NCI-H2227 (cell line): ENCODE results near the gene NOL3.

Experiments
- DNase-seq: peaks from one replicate; lab custom pipeline; 2025; ENCODE audit not compliant: unreplicated experiment; lab: John Stamatoyannopoulos, UW

NOL3 gene

DNA sequence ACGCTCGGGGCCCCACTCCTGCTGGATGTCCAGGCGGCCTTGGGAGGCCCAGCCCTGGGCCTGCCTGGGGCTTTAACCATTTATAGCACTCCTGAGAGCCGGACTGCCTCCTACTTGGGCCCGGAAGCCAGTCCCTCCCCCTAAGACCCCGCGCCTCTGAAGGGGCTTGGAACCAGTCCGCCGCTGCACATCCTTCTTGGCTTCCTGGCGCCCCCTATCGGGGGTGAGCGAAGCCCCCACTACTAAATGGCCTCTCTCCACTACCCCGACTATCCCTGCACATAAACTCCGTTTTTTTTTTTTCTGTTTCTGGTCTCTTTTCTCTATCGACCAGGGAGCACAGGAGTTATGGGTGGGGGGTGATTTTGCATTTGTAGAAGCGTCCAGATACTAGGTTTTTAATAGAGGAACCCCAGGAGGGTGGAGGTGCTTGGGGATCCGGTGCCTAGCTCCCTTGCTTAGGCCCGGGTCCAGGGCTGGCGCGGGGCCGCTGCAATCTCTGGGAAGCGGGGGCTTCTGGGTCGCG lies 633 bp upstream of the NOL3 start:
- peak; percentile 79 for DNase-seq

DNA sequence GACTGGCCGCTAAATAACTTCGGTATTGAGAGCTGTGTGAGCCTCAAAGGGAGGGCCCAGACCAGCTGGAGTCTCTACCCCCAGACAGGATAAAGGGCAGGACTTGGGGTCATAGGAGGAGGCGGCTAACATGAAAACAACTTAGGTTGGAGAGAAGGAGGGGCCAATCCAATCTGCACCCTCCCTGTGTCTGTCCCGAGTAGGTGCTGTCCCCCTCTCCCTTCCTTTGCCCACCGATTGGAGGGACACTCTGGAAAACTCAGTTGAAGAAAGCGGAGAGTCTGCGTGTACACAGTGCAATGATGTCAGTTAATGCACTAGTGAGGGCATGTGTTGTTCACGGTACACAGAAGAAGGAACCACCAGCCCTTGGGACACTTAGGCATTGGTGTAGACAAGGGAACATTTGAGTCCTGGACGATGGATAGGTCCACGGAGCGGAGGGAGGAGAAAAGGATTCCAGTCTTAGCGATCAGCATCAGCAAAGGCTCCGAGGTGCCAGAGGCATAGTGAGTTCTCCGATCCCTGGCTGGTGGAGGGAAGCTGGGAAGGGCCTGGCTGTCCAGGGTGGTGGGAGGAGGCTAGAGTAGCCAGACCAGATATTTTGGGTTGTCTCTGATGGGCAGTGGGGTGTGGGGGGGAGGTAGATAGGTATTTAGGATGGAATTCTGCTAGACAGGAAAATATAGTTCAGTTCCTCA lies 761 bp downstream of the NOL3 start:
- peak; percentile 45 for DNase-seq

DNA sequence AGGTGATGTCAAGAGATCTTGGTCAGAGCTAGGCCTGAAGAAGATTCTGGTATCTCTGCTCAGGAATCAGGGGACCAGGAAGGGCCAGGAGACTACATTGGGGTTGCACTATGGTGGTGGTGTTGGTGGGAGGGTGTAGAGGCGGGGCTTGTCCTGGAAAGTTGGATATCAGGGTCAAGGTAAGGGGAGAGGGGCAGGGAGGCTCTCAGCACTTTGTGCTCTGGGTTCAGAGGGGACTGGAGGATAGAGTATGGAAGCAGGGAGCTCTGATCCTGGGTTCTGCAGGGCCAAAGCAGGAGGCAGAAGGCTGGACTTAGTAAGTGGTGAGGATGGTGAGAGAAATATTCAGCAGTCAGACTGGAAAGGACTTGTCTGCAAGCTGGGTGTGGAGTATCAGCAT lies 3.0 kb downstream of the NOL3 start:
- no peak for DNase-seq

DNA sequence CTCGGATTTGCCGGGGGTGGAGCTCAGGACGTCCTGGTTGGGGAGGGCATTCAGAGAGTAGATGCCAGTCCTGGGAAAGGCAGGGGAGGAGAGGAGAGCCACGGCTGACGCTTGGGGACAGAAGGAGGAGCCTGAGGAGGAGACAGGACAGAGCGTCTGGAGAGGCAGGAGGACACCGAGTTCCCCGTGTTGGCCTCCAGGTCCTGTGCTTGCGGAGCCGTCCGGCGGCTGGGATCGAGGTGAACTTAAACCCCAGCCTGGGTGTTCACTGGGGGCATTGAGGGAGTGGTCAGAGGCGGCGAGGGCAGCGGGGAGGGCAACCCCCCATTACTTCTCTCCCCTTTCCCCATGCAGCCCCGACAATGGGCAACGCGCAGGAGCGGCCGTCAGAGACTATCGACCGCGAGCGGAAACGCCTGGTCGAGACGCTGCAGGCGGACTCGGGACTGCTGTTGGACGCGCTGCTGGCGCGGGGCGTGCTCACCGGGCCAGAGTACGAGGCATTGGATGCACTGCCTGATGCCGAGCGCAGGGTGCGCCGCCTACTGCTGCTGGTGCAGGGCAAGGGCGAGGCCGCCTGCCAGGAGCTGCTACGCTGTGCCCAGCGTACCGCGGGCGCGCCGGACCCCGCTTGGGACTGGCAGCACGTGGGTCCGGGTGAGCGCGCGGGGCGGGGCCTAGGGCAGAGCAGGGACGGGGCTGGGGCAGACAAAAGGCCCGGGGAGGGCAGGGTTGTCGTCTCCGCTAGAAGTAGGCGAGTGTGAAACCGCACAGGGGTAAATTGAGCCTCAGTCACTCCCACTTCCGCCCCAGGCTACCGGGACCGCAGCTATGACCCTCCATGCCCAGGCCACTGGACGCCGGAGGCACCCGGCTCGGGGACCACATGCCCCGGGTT lies 3.7 kb downstream of the NOL3 start:
- peak; percentile 85 for DNase-seq

DNA sequence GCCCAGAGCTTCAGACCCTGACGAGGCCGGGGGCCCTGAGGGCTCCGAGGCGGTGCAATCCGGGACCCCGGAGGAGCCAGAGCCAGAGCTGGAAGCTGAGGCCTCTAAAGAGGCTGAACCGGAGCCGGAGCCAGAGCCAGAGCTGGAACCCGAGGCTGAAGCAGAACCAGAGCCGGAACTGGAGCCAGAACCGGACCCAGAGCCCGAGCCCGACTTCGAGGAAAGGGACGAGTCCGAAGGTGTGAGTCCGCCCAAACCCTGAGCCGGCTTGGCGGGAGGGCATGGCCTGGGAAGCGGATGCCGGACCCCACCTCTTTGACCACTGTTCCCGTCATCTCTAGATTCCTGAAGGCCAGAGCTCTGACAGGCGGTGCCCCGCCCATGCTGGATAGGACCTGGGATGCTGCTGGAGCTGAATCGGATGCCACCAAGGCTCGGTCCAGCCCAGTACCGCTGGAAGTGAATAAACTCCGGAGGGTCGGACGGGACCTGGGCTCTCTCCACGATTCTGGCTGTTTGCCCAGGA lies 4.4 kb downstream of the NOL3 start:
- DNase-seq, result no peak

DNA sequence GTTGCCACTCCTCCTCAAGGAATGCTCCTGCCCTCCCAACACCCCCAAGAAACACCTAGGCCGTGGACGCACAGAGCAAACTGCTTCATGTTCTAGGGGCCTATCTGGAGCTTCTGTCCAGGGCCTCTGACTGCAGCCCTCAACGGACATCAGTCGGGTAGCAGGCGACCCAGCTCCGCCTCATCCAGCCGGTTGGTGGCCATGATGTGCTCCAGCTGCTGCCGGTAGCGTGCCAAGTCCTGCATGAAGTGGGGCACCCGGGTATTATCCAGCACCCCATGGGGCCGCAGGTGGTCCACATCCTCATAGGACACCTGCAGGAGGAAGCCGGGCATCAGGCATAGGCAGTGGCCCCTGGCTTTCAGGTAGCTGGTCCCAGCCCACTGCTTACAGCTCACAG lies 6.3 kb downstream of the NOL3 start:
- DNase-seq, result no peak

DNA sequence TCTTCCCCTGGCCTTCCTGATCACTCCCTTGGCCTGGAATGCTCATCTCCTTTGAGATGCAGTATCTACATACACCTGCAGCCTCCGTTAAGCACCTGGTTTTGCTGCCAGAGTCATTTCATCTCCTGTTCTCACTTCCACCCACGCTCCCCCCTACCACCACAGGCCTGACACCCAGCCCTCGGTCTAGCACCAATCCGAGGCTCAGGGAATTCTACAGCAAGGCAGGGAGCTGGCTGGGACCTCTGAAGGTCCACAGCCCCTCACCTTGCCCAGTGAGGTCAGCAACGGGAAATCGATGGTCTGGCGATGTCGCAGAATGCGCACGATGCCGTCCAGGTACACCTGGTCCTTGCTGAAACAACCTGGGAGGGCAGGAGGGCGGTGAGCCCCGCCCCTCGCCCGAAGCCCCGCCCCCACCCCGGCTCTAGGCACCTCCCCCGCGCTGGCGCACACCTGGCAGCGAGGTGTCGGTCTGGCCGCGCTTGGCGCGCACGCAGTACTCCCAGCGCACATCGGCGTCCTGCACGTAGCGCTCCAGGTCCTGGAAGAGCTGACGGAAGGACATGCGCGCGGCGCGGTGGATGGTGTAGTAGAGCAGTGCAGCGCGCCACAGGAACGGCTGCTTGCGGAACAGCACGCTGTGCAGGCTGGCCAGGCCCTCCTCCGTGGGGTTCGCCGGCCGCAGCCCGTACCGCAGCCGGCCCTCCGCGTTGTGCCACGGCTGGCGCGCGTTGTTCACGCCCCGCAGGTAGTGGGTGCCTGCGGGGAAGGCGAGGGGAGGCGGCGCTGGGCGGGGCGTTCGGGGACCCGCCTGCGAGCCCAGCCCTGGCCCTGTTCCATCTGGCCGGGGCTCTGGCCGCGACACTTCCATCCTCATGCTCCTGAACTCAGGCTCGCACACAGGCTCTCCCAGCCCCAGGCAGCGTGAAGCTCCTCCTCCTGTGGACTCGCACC lies 7.7 kb downstream of the NOL3 start:
- no peak for DNase-seq

DNA sequence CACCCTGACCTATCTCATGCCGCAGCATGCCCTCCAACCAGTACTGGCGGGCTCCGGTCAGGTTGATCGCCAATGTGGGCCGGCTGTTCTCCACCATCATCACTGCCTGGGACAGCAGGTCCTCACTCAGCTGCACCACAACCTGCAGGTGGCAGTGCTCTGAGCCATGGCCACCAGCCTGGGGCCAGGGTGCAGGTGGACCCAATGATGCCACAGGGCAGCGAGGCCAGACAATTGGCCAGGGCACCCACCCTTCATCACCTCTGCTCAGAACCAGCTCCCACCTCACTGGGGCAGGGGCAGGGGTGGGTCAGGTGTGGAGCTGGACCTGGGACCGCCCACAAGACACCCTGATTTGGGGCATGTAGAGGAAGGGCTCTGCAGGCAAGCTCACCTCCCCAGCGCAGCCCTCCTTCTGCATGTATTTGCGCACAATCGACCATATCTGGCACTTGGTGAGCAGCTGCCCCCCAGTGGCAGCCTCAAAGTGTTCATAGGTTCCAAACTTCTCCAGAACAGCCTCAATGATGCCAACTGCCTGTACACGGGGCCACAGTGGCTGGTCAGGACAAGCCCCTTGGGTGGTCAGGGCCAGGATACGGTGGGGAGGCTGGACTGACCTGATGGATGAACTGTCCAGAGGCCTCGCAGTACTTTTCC lies 9.2 kb downstream of the NOL3 start:
- no peak for DNase-seq

DNA sequence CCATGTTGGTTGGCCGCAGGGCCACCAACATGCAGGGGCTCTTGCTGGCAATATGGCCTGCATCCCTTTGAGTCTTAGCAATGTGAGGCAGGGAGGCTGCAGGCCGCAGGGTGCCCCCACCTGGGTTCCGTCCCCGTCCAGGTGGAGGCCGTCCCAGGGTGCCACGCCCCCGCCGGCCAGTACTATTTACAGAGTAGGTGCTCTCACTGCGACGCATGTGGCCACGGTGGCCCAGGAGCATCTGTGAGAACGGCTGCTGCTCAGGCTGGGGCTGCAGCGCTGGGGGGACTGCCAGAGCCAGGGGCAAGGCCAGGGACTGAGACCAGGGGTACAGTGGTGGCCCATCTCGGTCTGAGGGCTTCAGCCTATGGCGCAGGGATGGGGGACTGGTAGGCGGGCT lies 9.8 kb downstream of the NOL3 start:
- DNase-seq, result no peak

DNA sequence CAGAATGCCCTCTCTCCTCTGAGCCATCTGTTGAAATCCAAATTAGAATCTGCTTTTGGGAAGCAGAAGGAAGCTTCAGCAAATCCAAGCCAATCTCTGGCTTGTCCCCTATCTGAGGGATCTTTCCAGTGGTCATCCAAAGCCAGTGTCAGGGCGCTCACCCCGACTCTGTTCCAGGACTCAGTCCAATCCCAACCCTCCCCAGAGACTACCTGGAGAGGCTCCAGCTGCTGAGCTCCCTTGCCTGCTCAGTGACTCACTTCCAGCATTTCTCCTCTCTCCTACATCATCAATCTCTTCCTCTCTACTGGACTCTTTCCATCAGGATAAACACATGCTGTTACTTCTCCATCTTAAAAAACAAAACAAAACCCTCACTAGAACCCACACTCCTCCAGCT lies 11.0 kb downstream of the NOL3 start:
- DNase-seq, result no peak

DNA sequence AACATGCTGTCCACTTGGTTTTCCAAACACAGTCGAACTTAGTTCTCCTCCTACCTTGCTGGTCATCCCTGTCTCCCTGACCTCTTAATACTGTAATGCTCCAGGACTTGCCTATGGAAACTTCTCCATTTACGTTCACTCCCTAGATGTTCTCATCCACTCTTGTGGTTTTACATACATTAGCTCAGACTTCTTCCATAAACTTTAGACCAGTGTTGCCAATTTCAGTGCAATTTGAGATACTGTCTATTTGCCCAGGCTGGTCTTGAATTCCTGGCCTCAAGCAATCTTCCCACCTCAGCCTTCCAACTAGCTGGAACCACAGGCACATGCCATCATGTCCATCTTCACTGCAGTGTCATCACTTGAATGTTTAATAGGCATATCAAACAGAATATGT lies 11.9 kb downstream of the NOL3 start:
- no peak for DNase-seq

DNA sequence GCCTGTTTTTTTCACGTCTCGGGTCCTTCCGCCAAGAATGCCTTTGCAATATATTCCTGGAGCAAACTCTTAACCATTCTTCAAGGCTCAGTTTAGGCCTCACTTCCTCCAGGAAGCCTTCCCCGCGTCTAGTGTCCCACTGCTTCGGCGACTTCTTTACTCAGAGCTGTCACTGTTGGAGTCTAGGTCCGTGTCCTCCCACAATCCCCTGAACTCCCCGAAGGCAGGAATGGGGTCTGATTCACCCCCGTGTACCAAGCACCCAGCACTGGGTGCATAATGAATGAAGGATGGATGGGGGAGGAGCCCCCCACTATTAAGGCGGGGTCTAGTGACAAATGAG lies 12.9 kb downstream of the NOL3 start:
- no peak for DNase-seq

DNA sequence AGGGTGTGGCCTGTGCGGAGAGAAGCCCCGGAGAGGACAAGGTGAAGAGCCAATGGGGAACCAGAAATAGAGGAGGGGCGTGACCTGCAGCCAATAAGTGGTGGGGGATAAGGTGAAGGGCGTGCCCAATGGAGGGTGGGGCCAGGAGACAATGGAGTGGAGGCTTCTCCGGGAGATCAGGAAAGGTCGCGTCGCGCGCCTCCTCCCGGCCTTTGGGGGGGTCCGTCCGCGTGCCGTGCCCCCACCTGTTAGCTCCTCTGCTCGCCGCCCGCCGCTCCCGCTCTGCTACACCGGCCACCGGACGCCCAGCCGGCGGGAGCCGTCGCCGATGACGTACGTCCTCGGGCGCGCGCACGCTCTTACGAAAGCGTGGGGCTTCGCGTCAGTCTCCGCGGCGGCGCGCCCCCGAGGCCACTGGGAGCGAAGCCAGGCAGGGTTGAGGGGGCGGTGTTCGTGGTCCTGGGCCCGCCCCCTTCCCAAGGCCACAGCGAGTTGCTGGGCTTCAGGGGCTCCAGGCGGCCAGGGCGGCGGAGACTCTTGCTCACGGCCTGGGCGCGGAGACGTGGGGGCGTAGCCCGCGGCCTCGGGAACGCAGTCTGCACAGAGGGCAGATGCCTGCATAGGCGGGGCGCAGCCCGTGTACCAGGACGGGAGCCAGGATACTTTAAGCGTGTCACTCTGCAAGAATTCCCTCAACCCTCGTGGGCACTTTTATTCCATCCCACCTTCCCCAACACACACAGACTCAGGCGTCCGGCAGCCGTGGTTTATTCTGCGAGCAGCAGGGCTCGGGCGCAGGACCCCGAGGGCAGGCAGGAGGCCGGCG lies 13.5 kb downstream of the NOL3 start, which contains the start of gene MATCAP1:
MATCAP1 (minus strand) TSS at position 337 of the 826 bp plus-strand sequence. CDS start 3,353 bp downstream, outside the sequence.
- DNase-seq, result peak; percentile 97

DNA sequence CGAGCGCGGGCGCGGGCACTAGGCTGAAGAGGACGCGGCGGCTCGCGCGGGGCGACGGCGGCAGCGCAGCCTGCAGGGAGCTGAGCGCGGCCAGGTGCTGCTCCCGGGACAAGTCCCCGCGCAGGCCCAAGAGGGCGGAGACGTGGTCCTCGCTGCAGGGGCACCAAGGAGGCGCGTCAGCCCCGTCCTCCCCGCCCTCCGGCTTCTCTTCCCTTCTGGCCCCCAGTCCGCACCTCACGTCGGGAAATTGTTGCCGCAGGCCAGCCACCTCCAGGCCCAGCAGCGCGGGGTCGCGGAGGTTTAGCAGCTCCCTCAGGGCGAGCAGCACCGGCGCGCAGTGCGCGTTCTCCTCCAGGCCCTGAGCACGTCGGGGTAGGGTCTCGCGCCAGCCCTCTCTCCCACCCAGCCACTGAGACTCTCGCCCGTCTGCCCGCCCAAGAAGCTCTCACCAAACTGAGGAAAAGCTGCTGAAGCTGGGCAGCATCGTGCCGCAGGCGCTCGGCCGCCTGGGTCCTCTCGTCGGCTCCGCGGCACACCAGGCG lies 14.2 kb downstream of the NOL3 start:
- DNase-seq, result peak; percentile 70

DNA sequence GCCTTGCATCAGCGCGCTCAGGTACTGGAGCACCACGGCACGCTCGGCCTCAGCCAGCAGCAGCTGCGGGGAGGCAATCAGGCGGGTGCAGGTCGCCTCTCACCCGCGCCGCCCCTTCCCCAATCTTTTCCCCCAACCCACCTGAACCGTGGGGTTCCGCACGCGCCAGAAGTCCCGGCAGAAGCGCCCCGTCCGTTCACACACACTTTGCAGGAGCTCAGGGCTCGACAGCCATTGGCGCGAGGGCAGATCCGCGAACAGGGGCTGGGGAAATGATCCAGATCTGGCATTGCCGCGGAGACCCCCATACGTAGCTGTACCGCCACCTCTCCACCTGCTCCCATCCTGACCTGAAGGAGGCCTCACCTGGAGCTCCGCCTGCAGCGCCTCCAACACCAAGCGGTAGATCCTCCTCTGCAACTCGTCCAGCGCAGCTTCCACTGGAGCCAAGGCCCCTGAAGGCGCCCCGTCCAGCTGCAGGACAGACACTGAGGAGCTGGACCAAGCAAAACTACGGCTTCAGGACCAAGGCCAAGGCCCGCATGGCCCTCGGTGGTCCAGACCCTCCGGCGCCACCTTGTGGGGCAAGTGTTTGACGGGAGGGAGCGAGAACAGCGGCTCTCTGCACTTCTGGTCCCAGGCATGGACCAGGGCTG lies 14.8 kb downstream of the NOL3 start:
- peak; percentile 67 for DNase-seq

DNA sequence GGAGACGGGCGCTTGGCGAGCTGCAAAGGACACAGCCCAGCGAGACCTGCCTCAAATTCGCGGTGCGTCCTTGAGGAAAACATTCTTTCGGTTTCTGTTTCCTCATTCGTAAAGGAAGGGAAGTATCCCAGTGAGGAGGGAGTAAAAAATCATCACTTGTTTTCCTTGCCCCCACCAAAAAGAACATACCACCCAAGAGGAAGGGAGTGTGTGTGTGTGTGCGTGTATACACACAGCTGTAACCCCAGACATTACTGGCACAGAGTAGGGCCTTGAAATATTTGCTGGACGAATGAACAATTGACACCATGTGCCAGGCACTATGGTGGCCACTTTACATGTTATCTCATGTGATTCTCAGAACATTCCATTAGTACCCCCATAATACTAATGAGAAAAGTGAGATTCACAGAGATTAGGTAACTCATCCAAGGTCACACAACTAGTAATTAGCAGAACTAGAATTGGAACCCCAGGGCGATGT lies 15.4 kb downstream of the NOL3 start:
- no peak for DNase-seq

DNA sequence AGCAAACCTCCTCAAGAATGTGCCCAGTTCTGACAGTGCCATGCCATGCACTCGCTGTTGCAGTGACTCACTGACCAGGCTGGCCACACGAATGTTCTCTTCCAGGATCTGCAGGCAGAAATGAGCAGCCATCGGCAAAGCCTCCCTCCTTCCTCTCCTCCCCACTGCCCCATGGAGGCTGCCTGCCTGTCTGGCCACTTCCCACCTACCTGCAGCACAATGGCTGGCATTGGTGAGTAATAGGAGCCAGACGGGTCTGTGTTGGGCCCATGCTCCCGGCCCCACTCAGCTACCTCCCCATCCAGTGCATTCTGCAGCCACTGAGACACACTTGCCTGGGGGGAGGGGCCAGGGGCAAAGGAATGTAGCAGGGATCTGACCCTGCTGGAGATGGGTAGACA lies 16.2 kb downstream of the NOL3 start:
- DNase-seq, result no peak

DNA sequence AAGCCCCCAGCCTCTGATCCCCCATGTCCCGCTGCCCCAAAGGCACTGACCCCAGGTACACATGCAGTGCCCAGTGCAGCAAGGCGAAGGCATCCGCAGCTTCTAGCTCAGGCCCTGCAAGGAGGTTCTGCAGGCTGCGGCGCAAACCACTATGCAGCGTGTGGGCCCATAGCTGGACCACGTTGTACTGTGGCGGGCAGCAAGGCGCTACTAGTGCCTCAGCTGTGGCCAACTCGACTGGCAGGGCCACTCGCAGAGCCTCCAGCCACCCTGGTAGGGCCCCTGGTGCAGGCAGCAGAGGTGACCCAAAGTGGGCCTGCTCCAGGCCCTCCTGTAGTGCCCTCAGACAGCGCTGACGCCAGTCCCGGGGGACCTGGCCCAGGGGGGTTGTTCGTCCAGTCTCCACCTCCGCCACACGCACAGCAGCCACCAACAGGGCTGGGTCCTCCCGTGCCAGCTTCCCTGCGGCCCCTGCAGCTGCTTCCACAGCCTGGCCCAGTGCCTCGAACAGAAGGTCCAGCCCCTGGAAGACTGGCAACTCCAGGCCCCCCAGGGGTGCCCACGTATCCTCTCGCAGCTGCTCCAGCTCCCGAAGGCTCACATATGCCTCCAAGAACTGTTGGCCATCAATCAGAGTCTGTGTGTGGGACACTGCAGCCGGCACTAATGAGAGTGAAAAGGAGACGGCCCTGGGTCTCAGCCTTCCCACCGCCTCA lies 17.0 kb downstream of the NOL3 start:
- no peak for DNase-seq
